A549 treated with Mapracorat at 1 μM for 4 hours (cell line): ENCODE results near the gene CFAP44. TPM values are rescaled to one million over a fixed set of nuclear protein-coding genes. Genes with fewer than 3 reads are reported as not detected.

Source experiments
- total RNA-seq: library from RNA; stranded (reverse); fragments of 200-300 nt; extraction: Qiagen RNA extraction; gene quantifications from 5 replicates; pipeline ENCODE4 v1.2.3, GENCODE V29; 2022

The CFAP44 gene, protein sequence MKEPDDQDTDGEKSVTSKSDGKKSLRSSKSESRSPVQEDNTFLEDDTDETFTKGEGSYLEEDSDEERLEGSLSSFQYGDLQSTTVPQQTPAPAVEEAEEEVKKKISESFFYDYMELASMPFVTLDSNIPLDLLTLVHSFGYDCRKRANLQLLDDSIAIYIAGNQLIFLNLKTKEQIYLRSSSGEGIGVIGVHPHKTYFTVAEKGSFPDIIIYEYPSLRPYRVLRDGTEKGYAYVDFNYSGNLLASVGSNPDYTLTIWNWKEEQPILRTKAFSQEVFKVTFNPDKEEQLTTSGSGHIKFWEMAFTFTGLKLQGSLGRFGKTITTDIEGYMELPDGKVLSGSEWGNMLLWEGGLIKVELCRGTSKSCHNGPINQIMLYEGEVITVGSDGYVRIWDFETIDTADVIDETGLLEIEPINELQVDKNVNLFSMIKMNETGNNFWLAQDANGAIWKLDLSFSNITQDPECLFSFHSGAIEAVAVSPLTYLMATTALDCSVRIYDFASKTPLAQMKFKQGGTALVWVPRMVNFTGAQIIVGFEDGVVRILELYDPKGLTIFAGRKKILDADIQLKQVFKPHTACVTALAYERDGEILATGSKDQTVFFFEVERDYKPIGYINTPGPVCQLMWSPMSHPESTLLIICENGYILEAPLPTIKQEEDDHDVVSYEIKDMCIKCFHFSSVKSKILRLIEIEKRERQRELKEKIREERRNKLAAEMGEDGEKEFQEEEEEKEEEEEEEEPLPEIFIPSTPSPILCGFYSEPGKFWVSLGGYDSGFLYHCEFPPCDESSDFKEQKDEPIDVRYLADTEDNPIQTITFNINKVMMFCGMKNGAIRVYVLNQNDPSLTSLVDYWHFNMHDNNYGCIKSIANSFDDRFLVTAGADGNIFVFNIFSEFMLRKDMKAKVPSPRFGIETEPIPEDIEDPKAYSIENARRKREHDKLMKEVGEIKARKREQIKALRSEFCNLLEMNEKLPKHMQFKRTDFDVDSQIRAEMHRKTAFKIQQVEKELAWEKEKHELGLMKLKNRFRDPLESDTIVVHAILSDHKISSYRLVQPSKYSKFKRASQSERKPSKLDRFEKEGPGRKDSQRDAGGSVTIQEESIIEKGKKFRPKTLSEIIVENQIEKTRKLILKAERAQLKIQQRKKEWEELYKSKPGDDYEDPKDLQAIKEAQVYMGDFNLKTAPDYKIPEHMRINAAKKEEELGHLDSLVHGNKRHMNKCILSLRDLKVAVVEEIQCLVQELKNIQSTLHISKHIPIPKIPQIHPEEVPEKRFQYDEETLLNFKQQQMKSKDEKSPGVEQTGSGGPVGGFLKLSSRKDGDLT (N-terminal part only)
- 1.1 to 1.8 TPM (median 1.4 TPM) in 5 replicates for total RNA-seq

DNA sequence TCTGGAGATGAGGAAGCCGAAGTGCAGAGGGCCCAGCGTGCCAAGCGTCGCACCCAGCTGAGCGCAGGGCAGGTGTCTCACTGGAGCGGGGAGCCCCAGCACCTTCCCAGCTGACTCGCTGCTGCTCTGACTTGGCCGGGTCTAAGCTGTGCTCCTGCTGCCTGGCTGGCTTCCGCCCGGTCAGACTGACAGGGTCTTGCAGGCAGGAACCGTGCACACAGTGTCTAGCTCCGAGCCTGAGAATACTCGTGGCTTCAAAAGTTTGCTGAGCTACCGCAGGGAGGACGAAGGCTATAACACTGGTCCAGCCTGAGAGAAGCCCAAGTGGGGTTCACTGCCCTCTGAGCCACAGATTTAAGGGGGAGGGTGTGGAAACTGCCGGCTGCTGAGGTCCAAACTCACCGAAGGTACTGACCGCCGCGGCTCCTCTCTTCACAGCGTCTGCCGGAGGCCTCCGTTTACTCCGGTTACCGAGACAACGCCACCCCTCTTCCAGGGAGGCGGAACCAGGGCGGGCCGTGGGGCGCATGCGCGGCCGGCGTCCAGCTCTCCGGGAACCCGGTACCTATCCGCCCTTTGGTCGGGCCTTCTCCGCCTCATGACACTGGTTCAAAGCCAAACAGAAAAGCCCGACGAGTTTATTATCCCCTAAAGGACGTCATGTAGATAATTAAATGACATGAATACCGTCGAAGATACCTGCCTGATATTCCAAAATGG lies at the start of gene CFAP44:
CFAP44 (minus strand) TSS at position 443 of the 720 bp plus-strand sequence. CDS start 7,829 bp downstream, outside the sequence.

Other genes with a start within 250 kb of the CFAP44 start
- gene BOC, start 229.9 kb downstream of the CFAP44 start, total RNA-seq = 4.6 to 6.3 TPM (median 5.7 TPM) in 5 replicates
- gene SPICE1, start 73.7 kb upstream of the CFAP44 start, total RNA-seq = 4.6 to 9.3 TPM (median 8.2 TPM) in 5 replicates
- gene SIDT1, start 91.1 kb upstream of the CFAP44 start, total RNA-seq = 0.53 to 0.85 TPM (median 0.63 TPM) in 5 replicates